Activated gamma-delta T cell treated with anti-CD3 and anti-CD28 coated beads, Interleukin-2, amount 50 U/mL, for 16 hours (primary cell): ENCODE data around the gene SENP1.
"Not testable (repeated sequence)": the region's sequence is repeated elsewhere in the genome, so short reads cannot be mapped to it uniquely, and the experiment has no call there.

ENCODE experiments used
- DNase-seq: peaks from one replicate; pipeline ENCODE4 v3.0.0-alpha.2; 2020; ENCODE audit warnings: low read depth

The SENP1 gene

DNA sequence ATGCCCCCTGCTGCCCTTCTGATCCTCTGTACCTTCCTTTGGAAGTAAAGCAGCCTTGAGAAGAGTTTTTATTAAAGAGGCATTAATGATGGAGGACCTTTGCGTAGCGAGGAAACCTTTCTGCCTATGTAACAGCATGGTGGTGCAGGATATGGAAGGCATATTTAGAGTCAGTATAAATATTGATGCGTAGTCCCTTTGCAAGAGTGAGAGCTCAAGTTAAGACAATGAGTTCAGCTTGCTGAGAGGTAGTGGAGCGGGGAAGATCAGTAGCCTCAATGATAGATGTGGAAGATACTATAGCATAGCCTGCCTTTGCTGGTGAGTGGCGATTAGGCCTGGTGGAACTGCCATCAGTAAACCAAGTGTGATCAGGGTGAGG lies 5.4 kb upstream of the SENP1 start:
- not testable (repeated sequence) for DNase-seq

DNA sequence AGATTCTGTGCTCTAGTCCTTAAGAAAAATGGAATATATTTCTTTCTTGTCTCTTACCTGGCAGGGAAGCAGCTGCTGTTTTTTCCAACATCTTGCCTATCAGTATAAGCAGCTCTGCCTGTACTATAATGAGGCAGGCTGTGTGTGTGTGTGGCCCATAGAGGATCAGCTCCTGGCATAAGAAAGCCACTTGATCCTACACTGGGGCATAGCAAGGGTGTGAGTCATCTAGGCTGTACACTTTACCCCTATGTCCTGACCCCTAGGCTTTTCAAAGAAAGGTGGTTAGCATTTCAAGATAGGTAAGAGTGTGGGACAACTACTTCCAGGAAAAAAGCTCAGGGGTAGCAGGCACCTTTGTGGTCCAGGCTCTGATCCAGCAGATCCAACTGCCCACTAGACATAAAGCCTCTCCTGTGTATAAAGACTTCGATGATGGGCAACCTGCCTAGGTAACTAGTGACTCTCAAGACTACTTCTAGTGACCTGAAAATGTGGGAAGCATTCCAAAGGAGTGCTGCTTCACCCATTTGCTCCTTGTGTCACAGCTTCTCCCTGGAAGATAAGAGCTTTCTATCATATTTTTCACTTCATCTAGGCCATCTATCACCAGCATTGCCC lies 4.9 kb upstream of the SENP1 start:
- DNase-seq = no peak

DNA sequence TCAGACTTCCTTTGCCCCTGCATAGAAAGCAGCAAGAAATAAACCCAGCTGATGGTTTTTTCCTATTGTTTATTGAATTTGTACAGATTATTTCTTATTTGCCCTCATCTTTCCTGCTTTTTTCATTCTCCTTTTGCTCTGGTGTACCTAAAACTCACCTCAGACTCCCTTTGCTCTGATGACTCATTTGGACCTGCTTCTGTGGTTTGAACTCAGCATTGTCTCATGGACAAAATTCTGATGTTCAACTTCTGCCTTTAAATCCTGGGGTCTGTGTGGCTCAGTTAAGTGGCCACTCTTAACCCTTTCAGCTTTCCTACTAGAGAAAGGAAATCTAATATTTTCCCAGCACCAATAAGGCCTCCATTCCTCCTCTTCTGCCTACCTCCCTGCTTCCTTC lies 3.5 kb upstream of the SENP1 start:
- DNase-seq = no peak

DNA sequence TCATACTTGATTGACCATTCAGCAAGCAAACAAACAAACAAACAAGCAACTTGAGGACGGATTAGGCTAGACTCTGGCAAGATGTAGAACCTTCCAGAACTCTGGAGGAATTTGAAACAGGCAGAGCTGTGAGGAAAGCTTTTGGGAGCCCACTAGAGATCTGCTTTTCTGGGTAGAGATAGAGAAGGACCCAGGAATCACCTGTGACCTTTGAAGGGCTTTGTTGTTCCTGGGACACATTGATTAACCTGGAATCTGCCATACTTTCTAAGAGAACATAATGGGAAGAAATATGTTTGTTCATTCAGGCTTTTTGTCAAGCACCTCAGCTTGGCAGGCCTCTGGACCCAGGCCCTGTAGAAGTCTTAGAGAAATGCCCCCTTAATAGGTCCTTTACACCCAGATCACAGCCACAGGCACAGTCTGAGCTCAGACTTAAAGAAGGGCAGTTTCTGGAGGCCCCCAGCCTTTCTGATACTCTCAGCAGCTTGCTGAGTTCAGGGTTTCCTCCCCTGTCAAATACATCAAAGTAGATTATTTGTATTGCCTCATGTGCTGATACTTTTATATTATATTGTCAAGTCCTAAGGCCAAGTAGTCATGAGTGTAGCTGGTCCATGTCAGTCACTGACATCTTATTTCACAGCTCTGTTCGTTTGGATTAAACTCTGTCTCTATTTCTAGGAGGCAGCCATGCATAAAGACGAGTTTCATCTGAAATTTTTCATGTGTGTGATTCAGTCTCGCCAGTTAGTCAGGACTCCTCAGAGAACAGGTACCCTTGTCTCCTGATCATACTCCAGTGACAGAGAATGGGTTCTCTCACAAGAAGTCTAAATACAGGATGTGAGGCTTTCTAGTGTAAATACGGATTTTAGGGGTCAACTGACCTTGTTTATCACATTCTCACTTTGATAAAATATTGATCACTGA lies 1.1 kb upstream of the SENP1 start:
- no peak for DNase-seq

DNA sequence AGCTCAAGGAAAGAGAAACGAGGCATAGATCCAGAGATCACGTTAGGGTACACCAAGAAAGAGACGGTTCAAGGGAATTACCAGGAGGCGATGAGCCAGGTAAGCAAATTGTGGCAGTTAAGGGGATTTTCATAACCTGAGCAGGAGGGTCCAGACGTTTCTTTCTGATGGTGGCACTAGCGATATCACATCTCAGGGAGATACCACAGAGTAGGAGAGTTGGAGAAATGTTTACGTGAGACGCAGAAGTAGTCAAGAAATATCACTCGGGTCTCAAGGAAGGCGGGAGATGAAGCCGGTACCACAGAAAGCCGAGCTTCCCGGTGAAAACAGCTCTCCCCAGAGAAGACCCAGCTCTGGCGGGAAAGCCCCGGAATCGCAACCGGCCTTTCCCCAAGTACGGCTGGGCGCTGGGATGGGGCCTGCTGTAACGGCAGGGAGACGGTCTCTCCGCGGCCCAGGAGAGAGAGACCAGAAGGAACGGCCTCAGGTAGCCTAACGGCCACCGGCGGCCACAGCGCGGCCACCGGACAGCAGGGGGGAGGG lies 485 bp downstream of the SENP1 start:
- peak; percentile 3 for DNase-seq

DNA sequence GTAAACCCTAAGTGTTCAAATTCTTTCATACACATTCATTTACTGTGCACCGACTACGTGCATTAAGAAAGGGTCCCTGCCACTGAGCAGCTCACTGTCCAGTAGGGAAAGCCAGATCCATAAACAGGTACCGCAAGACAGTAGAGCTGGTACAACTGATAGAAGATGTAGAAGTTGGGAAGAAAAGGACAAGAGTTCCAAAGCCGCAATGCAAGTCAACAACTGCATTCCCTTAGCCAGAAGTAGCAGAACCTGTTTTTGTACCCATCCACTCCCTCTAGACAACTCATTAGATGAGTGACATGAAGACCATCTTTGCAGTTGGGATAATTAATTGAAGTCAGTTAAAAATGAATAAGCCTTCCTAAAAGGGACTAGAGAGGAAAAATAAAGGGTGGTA lies 1.3 kb downstream of the SENP1 start:
- no peak for DNase-seq

DNA sequence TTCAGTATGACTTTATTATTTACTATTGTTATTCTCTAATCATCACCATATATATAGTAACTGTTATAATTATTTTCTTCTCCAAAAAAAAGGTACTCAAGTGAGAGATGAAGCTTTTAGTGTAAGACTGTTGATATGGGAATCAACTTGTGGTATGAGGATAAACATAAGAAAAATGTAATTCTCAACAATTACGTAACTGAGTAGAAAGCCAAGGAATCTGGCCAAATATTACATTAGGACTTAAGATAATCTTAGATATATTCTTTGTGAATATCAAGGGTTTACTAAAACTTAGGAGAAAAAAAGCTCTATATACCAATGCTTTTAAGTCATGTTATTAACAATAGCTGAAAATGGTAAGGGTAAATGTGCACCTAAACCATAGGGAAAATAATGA lies 13.3 kb downstream of the SENP1 start:
- no peak for DNase-seq

DNA sequence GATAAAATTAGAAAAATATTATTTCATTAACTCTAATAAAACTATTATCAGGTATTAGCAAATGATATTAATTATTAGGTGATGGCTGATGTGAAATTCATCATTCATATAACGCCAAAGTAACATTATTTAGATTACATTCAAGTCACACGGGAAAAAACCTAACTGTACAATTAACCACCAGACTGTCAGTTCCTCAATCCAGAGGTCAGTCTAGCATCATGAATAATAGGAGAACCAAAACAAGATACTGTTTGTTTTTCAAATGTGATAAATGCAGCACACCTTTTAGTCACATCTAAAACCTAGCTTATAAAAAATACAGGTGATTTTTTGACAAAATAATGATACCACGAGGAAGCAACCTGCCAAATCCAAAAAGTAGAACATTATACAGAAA lies 19.6 kb downstream of the SENP1 start:
- DNase-seq = no peak

DNA sequence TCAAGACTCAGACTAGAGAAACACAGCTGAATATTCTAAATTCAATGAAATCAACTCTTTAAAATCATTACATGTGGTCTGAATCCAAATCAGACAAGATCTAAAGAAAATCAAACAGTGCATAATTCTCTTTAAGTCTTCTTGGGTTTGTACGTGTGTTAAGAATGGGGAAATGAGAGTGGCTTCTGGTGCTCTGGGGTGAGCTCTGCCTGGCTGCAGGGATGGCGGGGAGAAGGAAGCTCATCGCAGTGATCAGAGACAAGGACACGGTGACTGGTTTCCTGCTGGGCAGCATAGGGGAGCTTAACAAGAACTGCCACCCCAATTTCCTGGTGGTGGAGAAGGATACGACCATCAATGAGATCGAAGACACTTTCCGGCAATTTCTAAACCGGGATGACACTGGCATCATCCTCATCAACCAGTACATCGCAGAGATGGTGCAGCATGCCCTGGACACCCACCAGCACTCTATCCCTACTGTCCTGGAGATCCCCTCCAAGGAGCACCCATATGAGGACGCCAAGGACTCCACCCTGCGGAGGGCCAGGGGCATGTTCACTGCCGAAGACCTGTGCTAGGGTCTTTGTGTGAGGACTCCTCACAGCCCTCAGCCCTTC lies 20.9 kb downstream of the SENP1 start:
- DNase-seq = no peak

DNA sequence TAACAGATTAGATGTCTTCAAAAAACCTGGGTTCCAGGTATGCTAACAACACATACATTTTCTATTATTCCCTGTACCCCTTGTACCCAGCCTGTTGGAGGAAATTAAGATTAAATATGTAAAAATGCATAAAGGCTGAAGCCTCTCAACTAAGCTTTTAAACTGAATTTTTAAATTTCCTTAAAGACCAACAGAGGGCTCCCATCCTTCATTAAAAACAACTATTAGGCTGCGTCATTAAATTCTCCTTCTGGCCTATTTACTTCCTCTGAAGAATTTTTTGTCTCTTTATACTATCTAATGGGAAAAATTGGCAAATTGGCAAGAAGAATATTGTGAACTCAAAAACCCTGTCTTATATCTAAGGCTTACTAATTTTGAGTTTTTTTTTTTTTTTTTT lies 21.8 kb downstream of the SENP1 start:
- DNase-seq = no peak

DNA sequence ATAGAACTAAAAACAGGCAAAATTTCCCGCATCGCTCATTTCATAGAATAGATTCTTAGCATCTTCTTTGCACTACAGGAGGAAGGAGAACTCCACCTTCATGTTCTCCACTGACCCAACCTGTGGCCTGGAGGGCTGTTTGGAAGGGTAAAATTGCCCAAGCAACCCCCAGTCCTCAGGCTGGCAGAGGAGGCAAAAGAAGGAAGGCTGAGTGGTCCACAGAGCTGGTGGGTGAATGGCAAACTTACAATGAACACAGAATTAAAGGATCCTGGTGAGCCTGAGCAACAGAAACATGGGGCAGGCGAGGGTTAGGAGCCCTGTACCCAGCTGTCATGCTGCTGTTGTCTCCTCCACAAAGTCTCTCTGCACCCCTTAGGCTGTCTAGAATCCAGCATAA lies 25.1 kb downstream of the SENP1 start:
- no peak for DNase-seq

DNA sequence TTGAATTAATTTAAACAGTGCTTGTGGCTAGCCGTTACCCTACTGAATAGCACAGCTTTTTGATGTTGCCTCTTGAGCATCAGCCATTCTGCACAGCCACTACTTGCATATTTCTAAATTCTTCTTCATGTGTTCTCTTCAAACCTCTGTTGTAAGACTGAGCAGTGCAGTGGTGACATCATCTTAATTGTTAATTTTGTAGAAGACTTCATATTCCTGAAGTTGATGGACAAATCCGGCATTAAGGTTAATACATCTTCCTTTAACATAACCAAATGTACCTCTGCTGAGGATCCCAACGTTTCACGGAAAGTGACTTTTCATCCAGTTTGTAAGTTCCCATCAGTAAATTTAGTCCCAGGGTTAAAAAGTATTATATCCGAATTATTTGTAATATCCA lies 25.6 kb downstream of the SENP1 start:
- no peak for DNase-seq

DNA sequence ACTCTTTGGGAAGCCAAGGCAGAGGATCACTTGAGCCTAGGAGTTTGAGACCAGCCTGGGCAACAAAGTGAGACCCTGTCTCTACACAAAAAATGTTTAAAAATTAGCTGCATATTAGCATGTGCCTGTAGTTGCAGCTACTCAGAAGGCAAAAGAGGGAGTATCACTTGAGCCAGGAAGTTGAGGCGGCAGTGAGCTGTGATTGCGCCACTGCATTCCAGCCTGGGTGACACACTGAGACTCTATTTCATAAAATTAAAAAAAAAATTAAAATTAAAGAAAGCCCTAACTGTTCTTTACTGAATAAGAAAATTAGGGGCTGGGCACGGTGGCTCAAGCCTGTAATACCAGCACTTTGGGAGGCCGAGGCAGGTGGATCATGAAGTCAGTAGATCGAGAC lies 27.0 kb downstream of the SENP1 start:
- no peak for DNase-seq

DNA sequence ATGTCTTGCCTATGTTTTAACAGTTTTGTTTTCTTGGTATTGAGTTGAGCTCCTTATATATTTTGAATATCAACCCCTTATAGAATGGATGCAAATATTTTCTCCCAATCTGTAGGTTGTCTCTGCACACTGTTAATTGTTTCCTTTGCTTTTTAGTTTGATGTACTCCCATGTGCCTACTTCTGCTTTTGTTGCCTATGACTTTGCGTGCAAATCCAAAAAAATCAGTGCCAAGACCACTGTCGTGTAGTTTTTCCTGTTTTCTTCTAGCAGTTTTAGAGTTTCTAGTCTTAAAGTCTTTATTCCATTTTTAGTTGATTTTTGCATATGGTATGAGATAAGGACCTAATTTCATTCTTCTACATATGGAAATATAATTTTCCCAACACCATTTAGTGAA lies 28.8 kb downstream of the SENP1 start:
- DNase-seq = no peak

DNA sequence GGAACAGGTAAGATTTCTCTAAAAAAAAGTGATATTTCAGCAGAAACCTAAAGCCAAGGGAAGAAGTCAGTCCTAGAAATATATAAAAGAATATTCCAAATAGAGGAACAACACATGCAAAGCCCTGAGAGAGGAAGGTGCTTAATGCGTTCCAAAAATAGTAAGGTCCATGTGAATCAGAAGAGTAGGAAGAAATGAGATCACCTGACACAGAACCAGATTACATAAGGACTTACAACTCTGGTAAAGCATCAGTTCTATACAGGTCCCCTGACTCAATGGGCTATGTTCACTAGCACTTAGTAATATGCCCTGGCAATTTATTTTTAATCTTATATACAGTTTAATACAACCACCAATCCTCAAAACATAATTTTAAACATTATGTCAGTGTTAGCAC lies 30.0 kb downstream of the SENP1 start:
- DNase-seq = no peak

DNA sequence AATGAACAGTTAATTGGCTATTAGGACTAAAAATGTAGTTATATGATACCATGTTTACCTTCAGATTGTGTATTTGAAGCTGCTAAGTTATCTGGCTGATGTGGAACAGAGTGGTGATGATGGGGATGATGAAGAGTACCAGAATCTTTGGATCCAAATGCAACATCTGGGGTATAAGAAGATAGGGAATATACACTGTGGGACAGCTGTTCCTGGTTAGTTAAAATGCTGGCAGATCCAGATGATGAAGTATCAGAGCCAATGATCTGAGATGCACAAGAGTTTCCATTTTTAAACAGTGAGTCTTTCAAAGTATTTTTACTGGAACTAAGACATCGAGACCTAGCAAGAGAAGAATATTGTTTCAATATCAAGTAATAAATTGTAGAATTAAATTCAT lies 31.6 kb downstream of the SENP1 start:
- no peak for DNase-seq

DNA sequence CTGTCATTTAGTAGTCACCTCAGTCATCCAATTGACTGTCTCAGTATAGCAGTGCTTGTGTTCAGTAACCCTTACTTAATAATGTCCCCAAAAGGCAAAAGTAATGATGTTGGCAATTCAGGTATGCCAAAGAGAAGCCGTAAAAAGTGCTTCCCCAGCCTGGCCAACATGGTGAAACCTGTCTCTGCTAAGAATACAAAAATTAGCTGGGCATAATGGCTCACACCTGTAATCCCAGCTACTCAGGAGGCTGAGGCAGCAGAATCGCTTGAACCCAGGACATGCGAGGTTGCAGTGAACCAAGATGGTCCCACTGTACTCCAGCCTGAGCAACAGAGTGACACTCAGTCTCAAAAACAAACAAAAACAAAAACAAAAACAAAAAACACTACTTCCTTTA lies 33.6 kb downstream of the SENP1 start:
- DNase-seq = no peak

DNA sequence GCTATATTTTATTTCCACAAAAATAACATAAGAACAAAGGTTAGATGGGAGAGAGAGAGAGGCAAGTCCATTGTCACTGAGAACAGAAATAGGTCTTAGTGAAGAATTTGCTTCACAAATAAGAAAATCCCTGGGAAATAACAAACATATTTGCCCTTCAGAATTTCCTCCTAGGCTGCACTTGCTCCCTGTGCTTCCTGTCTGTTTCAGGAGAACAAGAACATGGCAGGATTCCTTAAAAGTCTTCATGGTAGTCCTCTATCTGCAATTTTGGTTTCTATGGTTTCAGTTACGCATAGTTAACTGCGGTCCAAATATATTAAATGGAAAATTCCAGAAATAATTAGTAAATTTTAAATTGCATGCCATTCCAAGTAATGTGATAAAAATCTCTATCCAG lies 34.1 kb downstream of the SENP1 start:
- DNase-seq = no peak

DNA sequence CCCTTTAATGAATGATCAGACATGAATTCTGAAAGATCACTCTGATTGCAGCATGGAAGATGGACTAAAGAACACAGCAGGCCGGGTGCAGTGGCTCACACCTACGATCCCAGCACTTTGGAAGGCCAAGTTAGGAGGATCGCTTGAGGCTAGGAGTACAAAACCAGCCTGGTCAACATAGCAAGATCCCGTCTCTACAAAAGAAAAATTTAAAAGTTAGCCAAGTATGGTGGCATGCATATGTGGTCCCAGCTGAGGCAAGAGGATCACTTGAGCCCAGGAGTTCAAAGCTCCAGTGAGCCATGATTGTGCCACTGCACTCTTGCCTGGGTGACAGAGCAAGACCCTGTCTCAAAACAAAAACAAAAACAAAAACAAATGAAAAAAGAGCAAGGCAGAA lies 35.1 kb downstream of the SENP1 start:
- no peak for DNase-seq

DNA sequence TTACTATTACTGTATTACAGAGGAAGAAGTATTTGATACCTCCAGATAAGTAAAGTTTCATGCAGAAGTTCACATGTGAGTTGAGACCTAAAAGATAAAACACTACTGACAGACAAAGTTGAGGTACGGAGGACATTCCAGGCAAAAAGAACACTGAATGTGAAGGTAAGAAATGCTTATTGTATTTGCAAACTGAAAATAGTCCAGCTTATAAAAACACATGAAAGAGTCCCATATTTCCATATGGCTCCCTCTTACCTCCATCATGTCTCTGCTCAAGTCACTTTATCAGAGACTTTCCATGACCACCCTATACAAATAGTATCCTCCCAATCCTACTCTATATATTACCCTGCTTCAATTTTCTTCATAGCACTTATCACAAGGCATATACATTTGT lies 35.8 kb downstream of the SENP1 start:
- no peak for DNase-seq

DNA sequence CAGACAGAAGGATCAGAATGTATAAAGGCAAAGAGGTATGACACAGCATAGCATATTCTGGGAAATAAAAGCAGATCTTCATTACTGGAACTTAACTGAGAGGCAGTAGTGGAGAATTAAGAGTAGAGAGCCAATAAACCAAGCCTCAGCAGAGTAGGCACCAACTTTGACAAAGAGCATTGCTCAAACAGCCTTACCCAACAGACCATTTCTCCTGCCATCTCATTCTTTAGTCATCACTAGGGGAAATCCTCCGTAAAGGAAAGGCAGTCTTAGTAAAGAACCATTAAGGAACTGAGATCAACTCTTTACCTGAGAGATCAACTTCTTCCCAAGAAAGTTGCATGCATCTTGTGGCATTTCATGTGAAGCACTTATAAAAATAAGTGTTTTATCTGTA lies 36.6 kb downstream of the SENP1 start:
- no peak for DNase-seq

DNA sequence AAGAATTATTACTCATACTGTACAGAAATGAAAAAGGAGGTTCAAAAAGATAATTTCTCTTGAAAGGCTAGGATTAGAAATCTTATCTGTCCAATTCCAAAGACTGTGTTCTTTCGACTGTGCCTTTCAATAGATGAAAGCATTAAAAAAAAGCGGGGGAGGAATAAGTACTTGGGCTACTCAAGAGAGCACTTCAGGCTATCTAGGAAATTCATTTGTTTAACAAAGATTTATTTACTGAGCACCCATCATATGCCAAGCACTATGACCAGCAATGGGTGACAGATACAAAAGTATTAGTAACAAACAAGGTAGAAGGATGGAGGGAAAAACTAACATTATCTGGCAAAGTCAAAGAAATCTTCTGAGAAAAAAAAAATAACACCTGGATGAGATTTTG lies 37.4 kb downstream of the SENP1 start:
- DNase-seq = no peak
